ENCODE data around the gene SBNO2. TPM values are rescaled to one million over a fixed set of nuclear protein-coding genes. Genes with fewer than 3 reads are reported as not detected.

The SBNO2 gene
- total and polyA plus RNA-seq, 2 of the 4 experiments (the other 2 are of a cell fraction) = 13.4 to 40.5 TPM

DNA sequence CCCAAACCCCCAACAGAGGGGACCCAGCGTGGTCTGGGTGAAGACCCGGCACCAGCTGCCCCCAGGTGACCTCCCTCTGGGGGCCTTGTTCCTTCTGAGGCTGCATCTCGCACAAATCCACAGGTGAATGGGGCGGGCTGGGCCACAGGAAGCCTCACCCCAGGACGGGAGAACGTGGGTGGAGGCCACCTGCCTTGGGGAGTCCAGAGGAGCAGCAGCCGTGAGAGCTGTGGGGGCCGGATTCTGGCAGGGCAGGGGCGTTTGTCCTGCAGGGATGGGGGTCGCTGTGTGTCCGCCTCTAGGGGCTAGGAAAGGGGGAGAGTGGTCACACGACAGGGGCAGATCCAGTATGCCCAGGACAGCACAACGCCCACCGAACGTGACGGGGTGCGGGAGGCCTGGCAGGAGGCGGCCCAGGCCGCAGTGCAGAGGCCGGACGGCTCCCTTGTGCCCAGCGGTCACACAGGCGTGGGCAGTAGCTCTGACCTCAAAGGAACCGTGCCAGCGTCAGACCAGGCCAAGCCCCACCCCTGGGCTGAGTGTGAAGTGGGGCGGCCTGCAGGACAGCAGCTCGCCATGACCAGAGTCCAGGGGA is 85.6 kb downstream of the SBNO2 start:
- DNase-seq = no peak
- Histone ChIP-seq H2AK9ac (replicated peaks; ENCODE audit: low read depth, low read length, poor library complexity) (no peak overlapping the region), H4K5ac (ENCODE audit: low read depth, low read length) (no peak overlapping the region), H2BK120ac (ENCODE audit: low read depth, low read length) (no peak overlapping the region), H2BK15ac (ENCODE audit: low read depth, low read length) (no peak overlapping the region), H4K91ac (ENCODE audit: insufficient read depth, low read depth, low read length) (no peak overlapping the region), H3K36me3 (ENCODE audit: control insufficient read depth, insufficient read depth, low read length) (peaks cover 41% of the 10 kb centered on the region), H4K8ac (ENCODE audit: low read depth in 2 of 2, low read length in 2 of 2) (no peak overlapping the region), H3K4me3 (ENCODE audit: insufficient read depth, low read depth, low read length) (no peak overlapping the region), H3K4me1 (ENCODE audit: control insufficient read depth, insufficient read depth, low read length) (no peaks in the 10 kb centered on the region; the same call in 1 of the 2 replicates), H3K14ac (replicated peaks; ENCODE audit: low read depth, low read length) (no peak overlapping the region), H2AFZ (replicated peaks; ENCODE audit: low read length, poor library complexity) (no peak overlapping the region), H2AK5ac (ENCODE audit: low read depth, low read length) (no peak overlapping the region), H3K4me2 (ENCODE audit: low read depth, low read length) (no peak overlapping the region), H4K20me1 (ENCODE audit: insufficient read depth, low read length) (peaks cover 15% of the 10 kb centered on the region), H3K23ac (ENCODE audit: low read depth, low read length) (no peak overlapping the region), H3K9me1 (ENCODE audit: insufficient read depth, low read length) (no peaks in the 10 kb centered on the region), H3K56ac (ENCODE audit: extremely low read depth, insufficient read depth, low read length) (no peak overlapping the region), H2BK20ac (ENCODE audit: low read depth, low read length) (no peak overlapping the region), H3K9me3 (ENCODE audit: control insufficient read depth, insufficient read depth, low read length) (no peaks in the 10 kb centered on the region), H3K27ac (ENCODE audit: insufficient read depth, low read length) (no peak overlapping the region), H3K18ac (ENCODE audit: low read depth, low read length) (no peak overlapping the region), H3K79me1 (ENCODE audit: low read depth in 1 of 2, low read length in 2 of 2) (peaks cover 0 to 14% of the 10 kb centered on the region in 2 experiments; a peak in 2 of 4 replicates), H3K27me3 (ENCODE audit: control insufficient read depth, insufficient read depth, low read length) (no peaks in the 10 kb centered on the region), H3K9ac (ENCODE audit: low read depth, low read length) (no peak overlapping the region), H3K4ac (ENCODE audit: low read depth, low read length) (no peak overlapping the region), H2BK5ac (ENCODE audit: low read depth, low read length, poor library complexity, severe bottlenecking) (no peak overlapping the region)
- ChIA-PET CTCF (interaction anchor here (0.6 kb wide), 3 partner anchors 9 to 106 kb away, joined by 3 to 4 read pairs (median 3); no protein-coding TSS in a partner anchor), POLR2A (ENCODE audit: unreplicated experiment) (no interaction called here)
- dilution Hi-C loops (cut with HindIII; ENCODE audit: low sequenced_read_pairs, unreplicated experiment) = no loop called here
- TF ChIP-seq BHLHE40 (IDR thresholded peaks at IDR 0.05; ENCODE audit: low read depth, low read length) = no peak
- no peak for TF ChIP-seq MAZ (IDR thresholded peaks at IDR 0.05; ENCODE audit: borderline replicate concordance, low read depth, low read length)
- no peak for TF ChIP-seq SMC3 (IDR thresholded peaks at IDR 0.05; ENCODE audit: low read depth, low read length)
- TF ChIP-seq, protein P1, sequence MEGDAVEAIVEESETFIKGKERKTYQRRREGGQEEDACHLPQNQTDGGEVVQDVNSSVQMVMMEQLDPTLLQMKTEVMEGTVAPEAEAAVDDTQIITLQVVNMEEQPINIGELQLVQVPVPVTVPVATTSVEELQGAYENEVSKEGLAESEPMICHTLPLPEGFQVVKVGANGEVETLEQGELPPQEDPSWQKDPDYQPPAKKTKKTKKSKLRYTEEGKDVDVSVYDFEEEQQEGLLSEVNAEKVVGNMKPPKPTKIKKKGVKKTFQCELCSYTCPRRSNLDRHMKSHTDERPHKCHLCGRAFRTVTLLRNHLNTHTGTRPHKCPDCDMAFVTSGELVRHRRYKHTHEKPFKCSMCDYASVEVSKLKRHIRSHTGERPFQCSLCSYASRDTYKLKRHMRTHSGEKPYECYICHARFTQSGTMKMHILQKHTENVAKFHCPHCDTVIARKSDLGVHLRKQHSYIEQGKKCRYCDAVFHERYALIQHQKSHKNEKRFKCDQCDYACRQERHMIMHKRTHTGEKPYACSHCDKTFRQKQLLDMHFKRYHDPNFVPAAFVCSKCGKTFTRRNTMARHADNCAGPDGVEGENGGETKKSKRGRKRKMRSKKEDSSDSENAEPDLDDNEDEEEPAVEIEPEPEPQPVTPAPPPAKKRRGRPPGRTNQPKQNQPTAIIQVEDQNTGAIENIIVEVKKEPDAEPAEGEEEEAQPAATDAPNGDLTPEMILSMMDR (conservative IDR thresholded peaks at IDR 0.05; ENCODE audit: low read depth, low read length) = no peak
- no peak for TF ChIP-seq FOS (IDR thresholded peaks at IDR 0.05; ENCODE audit: low read depth, low read length)
- TF ChIP-seq MXI1 (IDR thresholded peaks at IDR 0.05; ENCODE audit: borderline replicate concordance, low read depth, low read length) = no peak
- TF ChIP-seq NFE2L2 (IDR thresholded peaks at IDR 0.05; ENCODE audit: low read depth, low read length) = no peak
- TF ChIP-seq, protein P2, sequence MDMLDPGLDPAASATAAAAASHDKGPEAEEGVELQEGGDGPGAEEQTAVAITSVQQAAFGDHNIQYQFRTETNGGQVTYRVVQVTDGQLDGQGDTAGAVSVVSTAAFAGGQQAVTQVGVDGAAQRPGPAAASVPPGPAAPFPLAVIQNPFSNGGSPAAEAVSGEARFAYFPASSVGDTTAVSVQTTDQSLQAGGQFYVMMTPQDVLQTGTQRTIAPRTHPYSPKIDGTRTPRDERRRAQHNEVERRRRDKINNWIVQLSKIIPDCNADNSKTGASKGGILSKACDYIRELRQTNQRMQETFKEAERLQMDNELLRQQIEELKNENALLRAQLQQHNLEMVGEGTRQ (IDR thresholded peaks at IDR 0.05; ENCODE audit: low read depth, low read length) = no peak
- no peak for TF ChIP-seq POLR2A (IDR thresholded peaks at IDR 0.05; ENCODE audit: low read depth, low read length)
- BruUV-seq (replicated peaks) = no TSS peak
- in situ Hi-C loops (cut with MboI; ENCODE audit: low sequenced_read_pairs) = no loop called here
- intact Hi-C loops (cut with micrococcal nuclease) = no loop called here
- 93% methylated on average over 18 of the region's 27 CpGs; no CpG with 5 or more reads in 1 of the 2 experiments for WGBS, 2 experiments (ENCODE audit: extremely low coverage in 2 of 2, insufficient read length in 1 of 2)
- no peak for ATAC-seq (ENCODE audit: low read depth)

Data from IMR-90 (cell line).